Hypothalamus (tissue), 51 donors: ENCODE data around the gene CT45A8.
"Not testable (repeated sequence)": the region's sequence is repeated elsewhere in the genome, so short reads cannot be mapped to it uniquely, and the experiment has no call there.

Experiments
- DNase-seq, 51 donors: peaks; one replicate each; lab custom pipeline; 2025; lab: John Stamatoyannopoulos, UW

Gene CT45A8

GRCh38 chrX:135854438-135854837, at the start of gene CT45A8:
Gene CT45A8, minus strand, starts transcription at chrX:135854538. Its CDS starts 3,755 bp downstream, at chrX:135850783.
- DNase-seq: not testable (repeated sequence)

- DNase-seq: no peak
Measured at GRCh38 chrX:135893294-135893817, 39.0 kb upstream of the CT45A8 start, which contains the start of the genes CT45A10 and SAGE1. Gene CT45A10, minus strand, starts transcription at chrX:135893444. Its CDS starts 8,100 bp downstream, at chrX:135885344. Gene SAGE1, plus strand, starts transcription at chrX:135893716. Its CDS starts 2,527 bp downstream, at chrX:135896243.

- DNase-seq: no peak
Measured at GRCh38 chrX:135892781-135893180, 38.4 kb upstream of the CT45A8 start.

- DNase-seq: no peak
Measured at GRCh38 chrX:135890087-135890585, 35.8 kb upstream of the CT45A8 start.

- DNase-seq: not testable (repeated sequence)
Measured at GRCh38 chrX:135888976-135889375, 34.6 kb upstream of the CT45A8 start.

GRCh38 chrX:135888230-135888629, 33.9 kb upstream of the CT45A8 start:
- not testable (repeated sequence) for DNase-seq

- DNase-seq: not testable (repeated sequence)
Measured at GRCh38 chrX:135882741-135883140, 28.4 kb upstream of the CT45A8 start.

GRCh38 chrX:135871712-135872111, 17.4 kb upstream of the CT45A8 start, which contains the start of gene CT45A9:
Gene CT45A9, minus strand, starts transcription at chrX:135871812. Its CDS starts 3,751 bp downstream, at chrX:135868061.
- DNase-seq: not testable (repeated sequence)

- DNase-seq: not testable (repeated sequence)
Measured at GRCh38 chrX:135837180-135837579, 17.2 kb downstream of the CT45A8 start, which contains the start of gene CT45A7. Gene CT45A7, minus strand, starts transcription at chrX:135837280. Its CDS starts 3,747 bp downstream, at chrX:135833533.

GRCh38 chrX:135819912-135820311, 34.4 kb downstream of the CT45A8 start, which contains the start of gene CT45A2:
Gene CT45A2, minus strand, starts transcription at chrX:135820012. Its CDS starts 3,747 bp downstream, at chrX:135816265.
- not testable (repeated sequence) for DNase-seq

GRCh38 chrX:135802687-135803086, 51.7 kb downstream of the CT45A8 start, which contains the start of gene CT45A6:
Gene CT45A6, minus strand, starts transcription at chrX:135802787. Its CDS starts 3,794 bp downstream, at chrX:135798993.
- not testable (repeated sequence) for DNase-seq
